Muscle layer of duodenum (tissue), 2 donors: ENCODE data around the gene CDC34.

Experiments used
- H3K27ac ChIP-seq: one replicate; pipeline ENCODE4 v1.7.0; 2013; ENCODE audit warnings: mild to moderate bottlenecking, low read length
- H3K27me3 ChIP-seq: one replicate; pipeline ENCODE4 v1.7.0; 2013; ENCODE audit warnings: low read depth, mild to moderate bottlenecking, control low read depth, low read length
- H3K36me3 ChIP-seq, 2 donors: one replicate each; pipeline ENCODE4 v1.7.0; 2013; ENCODE audit warnings: low read length in 2 of 2, control low read depth in 1 of 2, mild to moderate bottlenecking in 1 of 2; ENCODE audit not compliant: insufficient read depth in 2 of 2, control insufficient read depth in 1 of 2
- H3K4me1 ChIP-seq, 2 donors: one replicate each; pipeline ENCODE4 v1.7.0; 2013; ENCODE audit warnings: low read length in 2 of 2, mild to moderate bottlenecking in 2 of 2, control low read depth in 1 of 2, moderate library complexity in 1 of 2; ENCODE audit not compliant: insufficient read depth in 2 of 2, control insufficient read depth in 1 of 2
- H3K4me3 ChIP-seq, 2 donors: one replicate each; pipeline ENCODE4 v1.7.0; 2013; ENCODE audit warnings: low read length in 2 of 2, low read depth in 1 of 2, mild to moderate bottlenecking in 1 of 2
- H3K9me3 ChIP-seq, 2 donors: one replicate each; pipeline ENCODE4 v1.7.0; 2013; ENCODE audit warnings: low read length in 2 of 2, control low read depth in 1 of 2, mild to moderate bottlenecking in 1 of 2; ENCODE audit not compliant: control insufficient read depth in 1 of 2
- donor health status: healthy.

CDC34 gene

GRCh38 chr19:513368-514165 lies 18.0 kb upstream of the CDC34 start:
- Histone ChIP-seq H3K27me3 (no peaks in the 10 kb centered on the region), H3K4me3 (no peak overlapping the region), H3K9me3 (no peaks in the 10 kb centered on the region), H3K27ac (no peak overlapping the region), H3K36me3 (peaks cover 0 to 6% of the 10 kb centered on the region in 2 donors), H3K4me1 (peaks cover 0 to 28% of the 10 kb centered on the region in 2 donors)

- no peak overlapping the region for H3K27ac ChIP-seq
- H3K4me1 ChIP-seq = peaks cover 0 to 22% of the 10 kb centered on the region in 2 donors
- no peaks in the 10 kb centered on the region for H3K9me3 ChIP-seq
- peaks cover 0 to 6% of the 10 kb centered on the region in 2 donors for H3K36me3 ChIP-seq
- no peak overlapping the region for H3K4me3 ChIP-seq
- H3K27me3 ChIP-seq = no peaks in the 10 kb centered on the region
These were observed 17.3 kb upstream of the CDC34 start for GRCh38 chr19:514166-514663.

GRCh38 chr19:517721-518597 lies 13.6 kb upstream of the CDC34 start:
- H3K9me3 ChIP-seq = no peaks in the 10 kb centered on the region
- peaks cover 0 to 7% of the 10 kb centered on the region in 2 donors for H3K36me3 ChIP-seq
- H3K27me3 ChIP-seq = no peaks in the 10 kb centered on the region
- no peak overlapping the region for H3K4me3 ChIP-seq
- H3K4me1 ChIP-seq = peaks cover 0 to 2% of the 10 kb centered on the region in 2 donors
- no peak overlapping the region for H3K27ac ChIP-seq

GRCh38 chr19:518598-519231 lies 12.8 kb upstream of the CDC34 start:
- H3K4me3 ChIP-seq = no peak overlapping the region
- no peaks in the 10 kb centered on the region for H3K9me3 ChIP-seq
- no peak overlapping the region for H3K27ac ChIP-seq
- H3K27me3 ChIP-seq = no peaks in the 10 kb centered on the region
- peaks cover 0 to 7% of the 10 kb centered on the region in 2 donors for H3K36me3 ChIP-seq
- H3K4me1 ChIP-seq = no peaks in the 10 kb centered on the region

- Histone ChIP-seq H3K4me3 (no peak overlapping the region), H3K9me3 (no peaks in the 10 kb centered on the region), H3K4me1 (no peaks in the 10 kb centered on the region), H3K27me3 (no peaks in the 10 kb centered on the region), H3K27ac (no peak overlapping the region), H3K36me3 (peaks cover 0 to 7% of the 10 kb centered on the region in 2 donors)
These were observed 12.1 kb upstream of the CDC34 start for GRCh38 chr19:519449-519865.

- Histone ChIP-seq H3K27me3 (no peaks in the 10 kb centered on the region), H3K9me3 (no peaks in the 10 kb centered on the region), H3K4me1 (no peaks in the 10 kb centered on the region), H3K36me3 (peaks cover 0 to 7% of the 10 kb centered on the region in 2 donors), H3K27ac (no peak overlapping the region), H3K4me3 (no peak overlapping the region)
These were observed 8.8 kb upstream of the CDC34 start for GRCh38 chr19:522726-523125.

- Histone ChIP-seq H3K36me3 (peaks cover 0 to 7% of the 10 kb centered on the region in 2 donors), H3K27me3 (no peaks in the 10 kb centered on the region), H3K4me1 (no peaks in the 10 kb centered on the region), H3K4me3 (no peak overlapping the region), H3K27ac (no peak overlapping the region), H3K9me3 (no peaks in the 10 kb centered on the region)
These were observed 7.4 kb upstream of the CDC34 start for GRCh38 chr19:524062-524674.

- H3K27me3 ChIP-seq = no peaks in the 10 kb centered on the region
- H3K9me3 ChIP-seq = no peaks in the 10 kb centered on the region
- no peak overlapping the region for H3K27ac ChIP-seq
- H3K4me1 ChIP-seq = no peaks in the 10 kb centered on the region
- H3K36me3 ChIP-seq = peaks cover 0 to under 1% of the 10 kb centered on the region in 2 donors
- no peak overlapping the region for H3K4me3 ChIP-seq
These were observed 6.5 kb upstream of the CDC34 start for GRCh38 chr19:525029-525428.

GRCh38 chr19:525857-526419 lies 5.6 kb upstream of the CDC34 start:
- H3K4me1 ChIP-seq = no peaks in the 10 kb centered on the region
- no peaks in the 10 kb centered on the region for H3K36me3 ChIP-seq
- H3K9me3 ChIP-seq = no peaks in the 10 kb centered on the region
- H3K27me3 ChIP-seq = no peaks in the 10 kb centered on the region
- no peak overlapping the region for H3K4me3 ChIP-seq
- H3K27ac ChIP-seq = no peak overlapping the region

GRCh38 chr19:530134-531008 lies 1.2 kb upstream of the CDC34 start:
- Histone ChIP-seq H3K36me3 (no peaks in the 10 kb centered on the region), H3K27me3 (no peaks in the 10 kb centered on the region), H3K9me3 (no peaks in the 10 kb centered on the region), H3K27ac (peak overlapping the region; percentile 16), H3K4me3 (peak overlapping the region; percentile 52 to 92), H3K4me1 (peaks cover 11 to 23% of the 10 kb centered on the region in 2 donors)
